CD1c-positive myeloid dendritic cell (primary cell): Measurements from ENCODE around the gene H1-8.
"Not testable (repeated sequence)": the region's sequence is repeated elsewhere in the genome, so short reads cannot be mapped to it uniquely, and the experiment has no call there.

ENCODE experiments used
- DNase-seq: peaks from one replicate; pipeline ENCODE4 v3.0.0-alpha.2; 2016; ENCODE audit errors: extremely low spot score

The H1-8 gene

DNA sequence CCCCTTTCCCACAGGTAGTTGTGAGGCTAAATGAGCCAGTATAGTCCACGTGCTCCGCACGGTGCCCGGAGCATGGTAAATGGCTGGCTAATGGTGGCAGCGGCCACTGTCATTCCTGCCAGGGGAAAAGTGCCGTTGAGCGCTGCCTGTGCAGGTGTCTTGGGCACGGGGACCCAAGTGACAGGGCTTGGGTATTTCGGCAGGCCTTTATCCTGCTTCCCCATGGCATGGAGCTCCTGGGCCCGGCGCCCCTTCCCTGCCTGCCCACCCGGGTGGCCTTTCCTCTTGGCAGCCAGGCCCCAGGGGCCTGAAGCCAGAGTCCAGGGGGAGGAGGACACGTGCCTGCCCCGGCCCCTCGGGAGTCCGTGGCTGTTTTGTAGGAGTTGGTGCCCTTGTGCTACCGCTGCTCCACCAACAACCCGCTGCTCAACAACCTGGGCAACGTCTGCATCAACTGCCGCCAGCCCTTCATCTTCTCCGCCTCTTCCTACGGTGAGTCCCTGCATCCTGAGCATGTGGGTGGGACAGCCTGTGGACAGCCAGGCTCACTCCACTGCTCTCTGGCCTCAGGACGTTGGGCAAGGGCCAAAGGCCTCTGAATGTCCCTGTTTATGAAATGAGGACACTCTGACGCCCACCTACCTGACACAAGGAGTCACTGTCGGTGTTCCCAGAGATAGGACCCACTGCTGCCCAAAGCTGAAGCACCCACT lies 27.7 kb upstream of the H1-8 start:
- not testable (repeated sequence) for DNase-seq

DNA sequence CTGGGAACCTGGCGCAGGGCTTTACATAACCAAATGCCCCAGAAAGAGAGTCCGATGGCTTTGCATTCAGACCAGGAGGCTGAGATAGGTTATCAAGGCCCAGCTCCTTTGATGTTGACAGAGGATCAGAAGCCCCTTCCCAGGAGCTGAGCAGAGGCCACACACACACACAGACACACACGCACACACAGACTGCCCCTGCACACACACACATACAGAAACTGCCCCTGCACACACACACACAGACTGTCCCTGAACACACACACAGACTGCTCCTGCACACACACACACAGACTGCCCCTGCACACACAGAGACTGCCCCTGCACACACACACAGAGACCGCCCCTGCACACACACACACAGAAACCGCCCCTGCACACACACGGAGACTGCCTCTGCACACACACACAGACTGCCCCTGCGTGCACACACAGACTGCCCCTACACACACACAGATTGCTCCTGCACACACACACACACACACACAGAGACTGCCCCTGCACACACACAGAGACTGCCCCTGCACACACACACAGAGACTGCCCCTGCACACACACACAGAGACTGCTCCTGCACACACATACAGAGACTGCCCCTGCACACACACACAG lies 27.0 kb upstream of the H1-8 start:
- not testable (repeated sequence) for DNase-seq

DNA sequence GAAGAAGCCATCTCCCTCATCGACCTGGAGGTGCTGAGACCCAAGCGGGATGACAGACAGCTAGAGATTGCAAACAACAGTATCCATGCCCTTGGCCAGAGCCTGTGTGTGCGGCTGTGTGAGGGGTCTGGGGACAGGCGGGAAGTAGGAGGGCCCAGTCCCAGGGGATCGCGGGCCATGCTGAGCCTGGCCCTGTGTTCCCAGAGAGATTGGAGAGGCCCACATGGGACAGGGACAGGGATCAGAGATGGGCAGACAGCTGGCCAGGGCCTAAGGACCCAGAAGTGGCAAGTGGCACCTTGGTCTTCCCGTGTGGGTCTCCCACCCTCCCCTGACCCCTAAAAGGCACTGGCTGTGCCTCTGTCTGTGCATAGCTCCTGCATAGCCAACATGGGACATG lies 25.5 kb upstream of the H1-8 start:
- DNase-seq: no peak

DNA sequence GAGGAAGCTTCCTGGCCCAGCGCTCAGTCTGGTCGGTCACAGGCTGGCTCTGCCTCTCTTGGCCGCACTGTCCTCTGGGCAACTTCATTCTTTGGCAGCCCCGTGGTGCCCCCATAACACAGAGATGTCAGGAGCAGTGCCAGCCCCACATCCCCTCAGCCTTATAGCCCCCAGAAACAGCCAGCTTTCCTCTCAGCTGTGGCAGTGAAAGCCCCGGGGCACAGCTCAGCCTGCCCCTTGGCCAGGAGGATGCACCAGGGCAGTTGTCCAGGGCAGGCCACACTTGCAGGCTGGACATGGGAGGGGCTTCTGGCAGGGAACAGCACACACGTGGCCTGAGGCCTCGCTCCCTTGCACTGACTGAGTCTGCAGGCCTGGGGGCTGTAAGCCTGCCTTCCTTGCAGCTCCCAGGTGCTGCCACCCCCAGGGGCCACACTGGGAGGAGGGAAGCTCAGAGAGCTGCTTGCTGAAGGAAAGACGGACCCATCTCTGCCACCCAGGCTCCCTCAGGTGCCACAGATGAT lies 24.9 kb upstream of the H1-8 start:
- DNase-seq: no peak

- no peak for DNase-seq
Measured at GRCh38 chr3:129518581-129518980, 24.4 kb upstream of the H1-8 start.

DNA sequence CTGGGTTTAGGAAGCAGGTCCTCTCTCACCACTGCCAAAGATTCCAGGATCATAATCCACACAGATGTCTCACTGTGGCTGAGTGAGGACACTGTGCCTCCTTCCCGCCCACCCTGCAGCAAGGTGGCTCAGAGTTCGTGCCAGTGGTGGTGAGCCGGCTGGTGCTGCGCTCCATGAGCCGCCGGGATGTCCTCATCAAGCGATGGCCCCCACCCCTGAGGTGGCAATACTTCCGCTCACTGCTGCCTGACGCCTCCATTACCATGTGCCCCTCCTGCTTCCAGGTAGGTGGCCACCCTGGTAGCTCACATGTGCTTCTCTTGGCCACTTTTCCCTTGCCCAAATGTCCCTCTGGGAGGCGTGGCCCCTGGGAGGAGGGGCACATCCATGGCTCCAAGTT lies 23.5 kb upstream of the H1-8 start:
- no peak for DNase-seq

DNA sequence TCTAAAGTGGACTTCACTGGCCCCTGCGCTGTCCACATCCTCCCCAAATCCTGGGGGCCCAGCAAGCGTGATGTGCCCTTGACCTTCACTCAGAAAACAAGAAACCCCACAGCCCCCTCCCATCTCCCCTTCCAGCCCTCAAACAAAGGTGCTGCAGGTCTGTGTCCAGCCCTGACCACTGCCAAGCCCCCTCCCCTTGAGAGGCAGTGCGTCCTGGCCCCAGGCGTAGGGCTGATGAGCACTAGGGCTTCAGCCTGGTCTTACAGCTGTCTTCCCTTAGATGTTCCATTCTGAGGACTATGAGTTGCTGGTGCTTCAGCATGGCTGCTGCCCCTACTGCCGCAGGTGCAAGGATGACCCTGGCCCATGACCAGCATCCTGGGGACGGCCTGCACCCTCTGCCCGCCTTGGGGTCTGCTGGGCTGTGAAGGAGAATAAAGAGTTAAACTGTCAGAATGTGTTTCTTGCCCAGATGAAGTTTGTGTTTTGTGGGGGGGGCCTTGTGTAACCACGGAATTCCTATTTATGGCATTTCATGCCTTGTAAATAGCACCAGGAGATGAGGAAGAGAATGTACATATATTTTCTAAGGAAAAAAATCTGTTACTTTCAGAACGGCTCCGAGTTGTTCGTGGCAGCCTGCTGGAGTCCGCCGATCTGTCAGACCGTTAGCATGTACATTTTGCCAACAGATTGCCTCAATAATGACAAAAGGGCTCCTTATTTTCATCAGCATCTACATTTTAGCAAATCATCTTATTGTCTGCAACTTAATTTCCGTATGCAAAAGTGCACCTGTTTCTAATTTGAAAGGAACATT lies 22.9 kb upstream of the H1-8 start:
- no peak for DNase-seq

DNA sequence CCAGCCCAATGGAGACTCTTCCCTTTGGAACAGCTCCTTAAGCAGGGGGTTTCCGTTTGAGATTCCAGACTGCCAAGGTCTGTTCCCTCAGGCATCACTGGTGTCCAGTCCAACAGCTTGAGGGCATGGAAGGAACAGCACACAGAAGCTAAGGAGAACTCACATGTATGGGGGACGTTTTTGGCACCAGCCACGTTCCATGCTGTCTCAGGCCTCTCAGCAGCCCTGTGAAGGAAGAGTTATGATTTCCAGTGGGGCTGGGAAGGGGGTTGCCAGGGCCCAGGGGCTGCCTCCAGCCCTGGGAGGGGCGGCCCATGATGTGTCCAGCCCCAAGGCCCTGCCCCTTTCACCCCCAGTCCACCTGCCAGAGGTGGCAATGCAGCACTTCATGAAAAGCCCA lies 22.0 kb upstream of the H1-8 start:
- no peak for DNase-seq

- no peak for DNase-seq
Measured at GRCh38 chr3:129521611-129522010, 21.4 kb upstream of the H1-8 start.

DNA sequence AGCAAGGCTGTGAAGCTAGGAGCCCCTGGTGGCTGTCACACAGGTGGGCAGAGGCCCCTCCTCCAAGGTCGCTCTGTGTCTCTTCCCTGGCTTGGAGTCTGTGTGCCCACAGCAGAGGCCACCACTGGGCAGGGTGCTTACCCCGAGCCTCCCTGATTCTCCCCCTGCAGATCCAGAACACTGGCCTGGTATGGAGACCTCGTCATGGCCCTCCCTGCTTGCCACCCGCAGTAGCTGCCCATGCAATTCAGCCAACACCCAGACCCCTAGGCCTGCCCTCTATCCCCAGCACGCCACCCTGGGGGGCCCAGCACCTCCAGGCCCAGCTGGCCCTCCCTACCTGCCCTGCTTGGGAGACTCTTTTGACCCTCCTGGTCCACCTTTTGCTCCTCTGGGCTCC lies 20.0 kb upstream of the H1-8 start:
- no peak for DNase-seq

GRCh38 chr3:129524081-129524480 lies 18.9 kb upstream of the H1-8 start:
- DNase-seq: no peak

- DNase-seq: peak; percentile 80
Measured at GRCh38 chr3:129525341-129525968, 17.5 kb upstream of the H1-8 start.

- peak; percentile 94 for DNase-seq
Measured at GRCh38 chr3:129526121-129526900, 16.7 kb upstream of the H1-8 start.

GRCh38 chr3:129527262-129527661 lies 15.7 kb upstream of the H1-8 start:
- no peak for DNase-seq

DNA sequence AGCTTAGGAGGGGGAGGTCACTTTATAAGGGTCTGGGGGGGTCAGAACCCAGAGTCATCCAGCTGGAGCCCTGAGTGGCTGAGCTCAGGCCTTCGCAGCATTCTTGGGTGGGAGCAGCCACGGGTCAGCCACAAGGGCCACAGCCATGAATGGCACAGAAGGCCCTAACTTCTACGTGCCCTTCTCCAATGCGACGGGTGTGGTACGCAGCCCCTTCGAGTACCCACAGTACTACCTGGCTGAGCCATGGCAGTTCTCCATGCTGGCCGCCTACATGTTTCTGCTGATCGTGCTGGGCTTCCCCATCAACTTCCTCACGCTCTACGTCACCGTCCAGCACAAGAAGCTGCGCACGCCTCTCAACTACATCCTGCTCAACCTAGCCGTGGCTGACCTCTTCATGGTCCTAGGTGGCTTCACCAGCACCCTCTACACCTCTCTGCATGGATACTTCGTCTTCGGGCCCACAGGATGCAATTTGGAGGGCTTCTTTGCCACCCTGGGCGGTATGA lies 14.3 kb upstream of the H1-8 start, which contains the start of gene RHO:
Gene RHO (plus strand): TSS at position 51 of the 512 bp plus-strand sequence. CDS start 95 bp downstream, at position 146.
- DNase-seq: peak; percentile 70

GRCh38 chr3:129529436-129530210 lies 13.4 kb upstream of the H1-8 start:
- no peak for DNase-seq

DNA sequence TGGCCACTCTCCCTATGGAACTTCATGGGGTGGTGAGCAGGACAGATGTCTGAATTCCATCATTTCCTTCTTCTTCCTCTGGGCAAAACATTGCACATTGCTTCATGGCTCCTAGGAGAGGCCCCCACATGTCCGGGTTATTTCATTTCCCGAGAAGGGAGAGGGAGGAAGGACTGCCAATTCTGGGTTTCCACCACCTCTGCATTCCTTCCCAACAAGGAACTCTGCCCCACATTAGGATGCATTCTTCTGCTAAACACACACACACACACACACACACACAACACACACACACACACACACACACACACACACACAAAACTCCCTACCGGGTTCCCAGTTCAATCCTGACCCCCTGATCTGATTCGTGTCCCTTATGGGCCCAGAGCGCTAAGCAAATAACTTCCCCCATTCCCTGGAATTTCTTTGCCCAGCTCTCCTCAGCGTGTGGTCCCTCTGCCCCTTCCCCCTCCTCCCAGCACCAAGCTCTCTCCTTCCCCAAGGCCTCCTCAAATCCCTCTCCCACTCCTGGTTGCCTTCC lies 12.7 kb upstream of the H1-8 start:
- peak; percentile 42 for DNase-seq

DNA sequence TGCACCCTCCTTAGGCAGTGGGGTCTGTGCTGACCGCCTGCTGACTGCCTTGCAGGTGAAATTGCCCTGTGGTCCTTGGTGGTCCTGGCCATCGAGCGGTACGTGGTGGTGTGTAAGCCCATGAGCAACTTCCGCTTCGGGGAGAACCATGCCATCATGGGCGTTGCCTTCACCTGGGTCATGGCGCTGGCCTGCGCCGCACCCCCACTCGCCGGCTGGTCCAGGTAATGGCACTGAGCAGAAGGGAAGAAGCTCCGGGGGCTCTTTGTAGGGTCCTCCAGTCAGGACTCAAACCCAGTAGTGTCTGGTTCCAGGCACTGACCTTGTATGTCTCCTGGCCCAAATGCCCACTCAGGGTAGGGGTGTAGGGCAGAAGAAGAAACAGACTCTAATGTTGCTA lies 12.2 kb upstream of the H1-8 start:
- no peak for DNase-seq

DNA sequence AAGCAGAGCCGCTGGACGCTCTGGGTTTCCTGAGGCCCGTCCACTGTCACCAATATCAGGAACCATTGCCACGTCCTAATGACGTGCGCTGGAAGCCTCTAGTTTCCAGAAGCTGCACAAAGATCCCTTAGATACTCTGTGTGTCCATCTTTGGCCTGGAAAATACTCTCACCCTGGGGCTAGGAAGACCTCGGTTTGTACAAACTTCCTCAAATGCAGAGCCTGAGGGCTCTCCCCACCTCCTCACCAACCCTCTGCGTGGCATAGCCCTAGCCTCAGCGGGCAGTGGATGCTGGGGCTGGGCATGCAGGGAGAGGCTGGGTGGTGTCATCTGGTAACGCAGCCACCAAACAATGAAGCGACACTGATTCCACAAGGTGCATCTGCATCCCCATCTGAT lies 11.3 kb upstream of the H1-8 start:
- DNase-seq: no peak

- DNase-seq: no peak
Measured at GRCh38 chr3:129532261-129532660, 10.7 kb upstream of the H1-8 start.
